Measurements from ENCODE around the gene DHX34. TPM values are rescaled to one million over a fixed set of nuclear protein-coding genes. Genes with fewer than 3 reads are reported as not detected.
A peak's percentile ranks its signal among the peaks of the same experiment; 100 is the strongest.
"Not testable (repeated sequence)": the region's sequence is repeated elsewhere in the genome, so short reads cannot be mapped to it uniquely, and the experiment has no call there.

The DHX34 gene
- total RNA-seq, 1 donor from 2014 or later = 8.0 TPM

- intact Hi-C loops (cut with DNase I) = no loop called here
- ATAC-seq (no peak), DNase-seq (ENCODE audit: missing footprints) (peak; percentile 41)
These were observed 30.3 kb downstream of the DHX34 start for GRCh38 chr19:47379381-47379938.

GRCh38 chr19:47380559-47380958 lies 31.4 kb downstream of the DHX34 start:
- ATAC-seq (no peak), DNase-seq (ENCODE audit: missing footprints) (peak; percentile 57)
- intact Hi-C loops (cut with DNase I) = no loop called here

GRCh38 chr19:47381121-47381520 lies 32.0 kb downstream of the DHX34 start:
- intact Hi-C loops (cut with DNase I) = no loop called here
- DNase-seq (ENCODE audit: missing footprints) (peak; percentile 37), ATAC-seq (no peak)

- peak; percentile 86 for DNase-seq (ENCODE audit: missing footprints)
- intact Hi-C loops (cut with DNase I) = no loop called here
- ATAC-seq = no peak
These were observed 32.7 kb downstream of the DHX34 start for GRCh38 chr19:47381653-47382279.

GRCh38 chr19:47383890-47384289 lies 34.8 kb downstream of the DHX34 start:
- ATAC-seq; intact Hi-C loops (cut with DNase I); DNase-seq (ENCODE audit: missing footprints): not testable (repeated sequence)

- intact Hi-C loops (cut with DNase I); DNase-seq (ENCODE audit: missing footprints); ATAC-seq: not testable (repeated sequence)
These were observed 35.4 kb downstream of the DHX34 start for GRCh38 chr19:47384533-47384932.

GRCh38 chr19:47386582-47386981 lies 37.5 kb downstream of the DHX34 start:
- ATAC-seq; intact Hi-C loops (cut with DNase I): not testable (repeated sequence)
- peak; percentile 71 for DNase-seq (ENCODE audit: missing footprints)

GRCh38 chr19:47387623-47388022 lies 38.5 kb downstream of the DHX34 start:
- DNase-seq (ENCODE audit: missing footprints); intact Hi-C loops (cut with DNase I); ATAC-seq: not testable (repeated sequence)

- intact Hi-C loops (cut with DNase I); DNase-seq (ENCODE audit: missing footprints): not testable (repeated sequence)
- ATAC-seq = peak; percentile 49
These were observed 39.6 kb downstream of the DHX34 start for GRCh38 chr19:47388721-47389120.

GRCh38 chr19:47389150-47389556 lies 40.0 kb downstream of the DHX34 start:
- ATAC-seq = peak; percentile 36
- DNase-seq (ENCODE audit: missing footprints) = peak; percentile 88
- intact Hi-C loops (cut with DNase I) = no loop called here

- ATAC-seq (no peak), DNase-seq (ENCODE audit: missing footprints) (no peak)
- intact Hi-C loops (cut with DNase I) = loop anchor here (2.0 kb wide), 1 partner anchor 94 kb away; no protein-coding TSS in a partner anchor
These were observed 41.7 kb downstream of the DHX34 start for GRCh38 chr19:47390533-47391488.

- DNase-seq (ENCODE audit: missing footprints) (peak; percentile 91), ATAC-seq (peak; percentile 46)
- intact Hi-C loops (cut with DNase I) = loop anchor here (2.0 kb wide), 1 partner anchor 95 kb away; no protein-coding TSS in a partner anchor
These were observed 42.6 kb downstream of the DHX34 start for GRCh38 chr19:47391510-47392223.

- no peak for ATAC-seq
- intact Hi-C loops (cut with DNase I) = no loop called here
These were observed 49.8 kb downstream of the DHX34 start for GRCh38 chr19:47398707-47399597.

GRCh38 chr19:47402504-47402903 lies 53.4 kb downstream of the DHX34 start:
- DNase-seq (ENCODE audit: missing footprints) (no peak), ATAC-seq (no peak)
- intact Hi-C loops (cut with DNase I) = no loop called here

More at GRCh38 chr19:47398707-47399597, 49.8 kb downstream of the DHX34 start:
- no peak for DNase-seq (ENCODE audit: missing footprints)

- no peak for ATAC-seq
- no peak for DNase-seq (ENCODE audit: missing footprints)
- intact Hi-C loops (cut with DNase I) = no loop called here
These were observed 55.5 kb downstream of the DHX34 start for GRCh38 chr19:47404334-47405196.

GRCh38 chr19:47405197-47405550 lies 56.1 kb downstream of the DHX34 start:
- DNase-seq (ENCODE audit: missing footprints) (no peak), ATAC-seq (no peak)
- intact Hi-C loops (cut with DNase I) = no loop called here

GRCh38 chr19:47405854-47406417 lies 56.8 kb downstream of the DHX34 start:
- ATAC-seq (no peak), DNase-seq (ENCODE audit: missing footprints) (no peak)
- intact Hi-C loops (cut with DNase I) = no loop called here

Measured in Right ventricle myocardium inferior (tissue), 1 donor.